Measurements from ENCODE around the gene SPINK7. TPM values are rescaled to one million over a fixed set of nuclear protein-coding genes. Genes with fewer than 3 reads are reported as not detected.
"Not testable (repeated sequence)": the region's sequence is repeated elsewhere in the genome, so short reads cannot be mapped to it uniquely, and the experiment has no call there.

Gene SPINK7
- total RNA-seq (not detected), total RNA-seq (0 reads per million in 2 donors)

GRCh38 chr5:148312153-148312552 lies at the start of gene SPINK7:
TSS of gene SPINK7 (plus strand) at chr5:148312423. CDS start at chr5:148312484, 61 bp downstream.
- H3K4me3 Mint-ChIP-seq: no peak within 1 kb of the TSS
- H3K27ac Mint-ChIP-seq: no peak within 1 kb of the TSS
- DNase-seq (no peak), ATAC-seq (no peak)
- no peaks in the 10 kb centered on the region for H3K4me1 Mint-ChIP-seq
- H3K9me3 ChIP-seq (ENCODE audit: control insufficient read depth, low read length, poor library complexity, severe bottlenecking): no peaks in the 10 kb centered on the region
- no peaks in the 10 kb centered on the region for H3K27me3 Mint-ChIP-seq
- no peaks in the 10 kb centered on the region for H3K36me3 Mint-ChIP-seq (ENCODE audit: low read depth)

GRCh38 chr5:148267962-148268361 lies 44.3 kb upstream of the SPINK7 start:
- Mint-ChIP-seq H3K27ac (no peak overlapping the region), H3K4me3 (no peak overlapping the region), H3K27me3 (no peaks in the 10 kb centered on the region), H3K36me3 (ENCODE audit: low read depth) (no peaks in the 10 kb centered on the region), H3K4me1 (no peaks in the 10 kb centered on the region)
- no peaks in the 10 kb centered on the region for H3K9me3 ChIP-seq (ENCODE audit: control insufficient read depth, low read length, poor library complexity, severe bottlenecking)
- DNase-seq: no peak
- no peak for ATAC-seq

DNA sequence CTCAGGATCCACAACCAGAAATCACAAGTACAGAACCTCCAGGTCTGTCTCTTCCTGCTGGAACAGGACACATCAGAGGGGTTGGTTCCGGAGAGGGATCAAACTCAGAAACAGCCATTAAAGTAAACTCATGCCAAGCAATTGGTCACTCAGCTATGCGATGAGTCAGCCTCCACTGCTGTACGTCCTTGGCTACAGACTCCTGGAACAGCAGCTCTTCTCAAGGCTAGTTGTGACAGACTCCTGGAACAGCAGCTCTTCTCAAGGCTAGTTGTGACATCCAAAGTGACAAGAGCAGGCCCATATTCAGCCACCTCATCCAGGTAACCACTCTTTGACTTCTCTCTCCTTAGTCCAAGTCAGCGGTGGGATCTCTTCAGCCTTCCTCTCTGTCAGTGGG lies 43.7 kb upstream of the SPINK7 start, which contains the start of gene SPINK13:
Gene SPINK13, plus strand, starts transcription at position 229 of the 400 bp plus-strand sequence. CDS start 1,279 bp downstream, outside the sequence.
- no peak for ATAC-seq
- H3K4me3 Mint-ChIP-seq: no peak within 1 kb of the TSS

GRCh38 chr5:148275129-148275528 lies 37.1 kb upstream of the SPINK7 start:
- not testable (repeated sequence) for H3K27ac Mint-ChIP-seq; H3K9me3 ChIP-seq (ENCODE audit: control insufficient read depth, low read length, poor library complexity, severe bottlenecking); ATAC-seq; H3K27me3 Mint-ChIP-seq; H3K36me3 Mint-ChIP-seq (ENCODE audit: low read depth); DNase-seq; H3K4me3 Mint-ChIP-seq; H3K4me1 Mint-ChIP-seq

More for the DNA sequence above, 43.7 kb upstream of the SPINK7 start, which contains the start of gene SPINK13:
- H3K9me3 ChIP-seq (ENCODE audit: control insufficient read depth, low read length, poor library complexity, severe bottlenecking): no peaks in the 10 kb centered on the region
- Mint-ChIP-seq H3K4me1 (no peaks in the 10 kb centered on the region), H3K36me3 (ENCODE audit: low read depth) (no peaks in the 10 kb centered on the region), H3K27ac (no peak within 1 kb of the TSS), H3K27me3 (no peaks in the 10 kb centered on the region)
- no peak for DNase-seq

DNA sequence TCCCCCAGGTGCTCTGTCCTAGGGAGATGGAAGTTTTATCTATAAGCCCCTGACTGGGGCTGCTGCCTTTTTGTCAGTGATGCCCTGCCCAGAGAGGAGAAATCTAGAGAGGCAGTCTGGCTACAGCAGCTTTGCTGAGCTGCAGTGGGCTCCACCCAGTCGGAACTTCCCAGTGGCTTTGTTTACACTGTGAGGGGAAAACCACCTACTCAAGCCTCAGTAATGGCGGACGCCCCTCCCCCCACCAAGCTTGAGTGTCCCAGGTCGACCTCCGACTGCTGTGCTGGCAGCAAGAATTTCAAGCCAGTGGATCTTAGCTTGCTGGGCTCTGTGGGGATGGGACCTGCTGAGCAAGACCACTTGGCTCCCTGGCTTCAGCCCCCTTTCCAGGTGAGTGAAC lies 31.3 kb upstream of the SPINK7 start:
- H3K27me3 Mint-ChIP-seq; H3K36me3 Mint-ChIP-seq (ENCODE audit: low read depth); DNase-seq; H3K9me3 ChIP-seq (ENCODE audit: control insufficient read depth, low read length, poor library complexity, severe bottlenecking); ATAC-seq; H3K4me1 Mint-ChIP-seq; H3K4me3 Mint-ChIP-seq: not testable (repeated sequence)
- peak overlapping the region; percentile 27 for H3K27ac Mint-ChIP-seq

DNA sequence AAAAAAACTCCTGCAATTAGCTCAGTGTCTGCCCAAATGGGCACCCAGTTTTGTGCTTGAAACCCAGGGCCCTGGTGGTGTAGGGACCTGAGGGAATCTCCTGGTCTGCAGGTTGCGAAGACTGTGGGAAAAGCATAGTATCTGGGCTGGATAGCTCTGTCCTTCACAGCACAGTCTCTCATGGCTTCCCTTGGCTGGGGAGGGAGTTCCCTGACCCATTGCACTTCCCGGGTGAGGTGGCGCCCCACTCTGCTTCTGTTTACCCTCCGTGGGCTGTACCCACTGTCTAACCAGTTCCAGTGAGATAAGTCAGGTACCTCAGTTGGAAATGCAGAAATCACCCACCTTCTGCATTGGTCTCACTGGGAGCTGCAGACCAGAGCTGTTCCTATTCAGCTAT lies 30.9 kb upstream of the SPINK7 start:
- not testable (repeated sequence) for H3K27me3 Mint-ChIP-seq; H3K4me1 Mint-ChIP-seq; H3K36me3 Mint-ChIP-seq (ENCODE audit: low read depth); DNase-seq; H3K27ac Mint-ChIP-seq; H3K9me3 ChIP-seq (ENCODE audit: control insufficient read depth, low read length, poor library complexity, severe bottlenecking); H3K4me3 Mint-ChIP-seq; ATAC-seq

- no peaks in the 10 kb centered on the region for H3K9me3 ChIP-seq (ENCODE audit: control insufficient read depth, low read length, poor library complexity, severe bottlenecking)
- no peak for DNase-seq
- Mint-ChIP-seq H3K27me3 (peaks cover 17% of the 10 kb centered on the region), H3K36me3 (ENCODE audit: low read depth) (no peaks in the 10 kb centered on the region), H3K4me3 (no peak overlapping the region), H3K4me1 (no peaks in the 10 kb centered on the region), H3K27ac (no peak overlapping the region)
- ATAC-seq: no peak
These were observed 21.7 kb upstream of the SPINK7 start for GRCh38 chr5:148290271-148291195.

DNA sequence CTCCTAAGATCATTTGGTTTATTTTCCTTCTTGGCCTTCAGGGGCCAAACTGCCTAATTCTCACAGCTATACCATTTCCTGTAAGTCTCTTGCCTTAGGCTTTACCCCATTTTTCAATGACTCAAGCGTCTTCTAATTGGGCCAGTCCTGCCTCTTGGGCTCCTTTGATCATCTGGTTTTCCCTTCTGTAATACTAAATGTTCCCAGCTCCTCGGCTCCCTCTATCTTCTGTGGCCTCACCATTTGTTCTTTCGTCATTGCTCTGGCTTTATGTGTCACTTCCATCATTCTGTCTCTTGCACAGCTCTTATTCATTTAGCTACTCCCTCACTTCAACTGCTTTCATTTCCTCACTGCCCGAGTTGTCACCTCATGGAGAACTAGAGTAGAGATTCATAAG lies 14.5 kb upstream of the SPINK7 start:
- no peaks in the 10 kb centered on the region for H3K36me3 Mint-ChIP-seq (ENCODE audit: low read depth)
- DNase-seq (no peak), ATAC-seq (no peak)
- H3K27ac Mint-ChIP-seq: no peak overlapping the region
- H3K4me3 Mint-ChIP-seq: no peak overlapping the region
- no peaks in the 10 kb centered on the region for H3K27me3 Mint-ChIP-seq
- peaks cover 9% of the 10 kb centered on the region for H3K4me1 Mint-ChIP-seq
- no peaks in the 10 kb centered on the region for H3K9me3 ChIP-seq (ENCODE audit: control insufficient read depth, low read length, poor library complexity, severe bottlenecking)

- Mint-ChIP-seq H3K27me3 (no peaks in the 10 kb centered on the region), H3K36me3 (ENCODE audit: low read depth) (no peaks in the 10 kb centered on the region), H3K4me3 (no peak overlapping the region), H3K4me1 (no peaks in the 10 kb centered on the region), H3K27ac (no peak overlapping the region)
- DNase-seq (no peak), ATAC-seq (no peak)
- no peaks in the 10 kb centered on the region for H3K9me3 ChIP-seq (ENCODE audit: control insufficient read depth, low read length, poor library complexity, severe bottlenecking)
These were observed 5.8 kb upstream of the SPINK7 start for GRCh38 chr5:148306446-148306845.

- ATAC-seq (no peak), DNase-seq (no peak)
- no peak overlapping the region for H3K27ac Mint-ChIP-seq
- H3K36me3 Mint-ChIP-seq (ENCODE audit: low read depth): no peaks in the 10 kb centered on the region
- H3K27me3 Mint-ChIP-seq: no peaks in the 10 kb centered on the region
- no peaks in the 10 kb centered on the region for H3K4me1 Mint-ChIP-seq
- H3K4me3 Mint-ChIP-seq: no peak overlapping the region
- H3K9me3 ChIP-seq (ENCODE audit: control insufficient read depth, low read length, poor library complexity, severe bottlenecking): no peaks in the 10 kb centered on the region
These were observed 3.2 kb upstream of the SPINK7 start for GRCh38 chr5:148309019-148309418.

- H3K9me3 ChIP-seq (ENCODE audit: control insufficient read depth, low read length, poor library complexity, severe bottlenecking): no peaks in the 10 kb centered on the region
- ATAC-seq: no peak
- no peak overlapping the region for H3K27ac Mint-ChIP-seq
- H3K4me3 Mint-ChIP-seq: no peak overlapping the region
- DNase-seq: no peak
- H3K36me3 Mint-ChIP-seq (ENCODE audit: low read depth): no peaks in the 10 kb centered on the region
- H3K4me1 Mint-ChIP-seq: no peaks in the 10 kb centered on the region
- H3K27me3 Mint-ChIP-seq: no peaks in the 10 kb centered on the region
These were observed 2.5 kb upstream of the SPINK7 start for GRCh38 chr5:148309746-148310145.

GRCh38 chr5:148311484-148311883 lies 739 bp upstream of the SPINK7 start:
- H3K9me3 ChIP-seq (ENCODE audit: control insufficient read depth, low read length, poor library complexity, severe bottlenecking): no peaks in the 10 kb centered on the region
- DNase-seq (no peak), ATAC-seq (no peak)
- H3K27ac Mint-ChIP-seq: no peak overlapping the region
- H3K27me3 Mint-ChIP-seq: no peaks in the 10 kb centered on the region
- no peaks in the 10 kb centered on the region for H3K36me3 Mint-ChIP-seq (ENCODE audit: low read depth)
- H3K4me1 Mint-ChIP-seq: no peaks in the 10 kb centered on the region
- H3K4me3 Mint-ChIP-seq: no peak overlapping the region

DNA sequence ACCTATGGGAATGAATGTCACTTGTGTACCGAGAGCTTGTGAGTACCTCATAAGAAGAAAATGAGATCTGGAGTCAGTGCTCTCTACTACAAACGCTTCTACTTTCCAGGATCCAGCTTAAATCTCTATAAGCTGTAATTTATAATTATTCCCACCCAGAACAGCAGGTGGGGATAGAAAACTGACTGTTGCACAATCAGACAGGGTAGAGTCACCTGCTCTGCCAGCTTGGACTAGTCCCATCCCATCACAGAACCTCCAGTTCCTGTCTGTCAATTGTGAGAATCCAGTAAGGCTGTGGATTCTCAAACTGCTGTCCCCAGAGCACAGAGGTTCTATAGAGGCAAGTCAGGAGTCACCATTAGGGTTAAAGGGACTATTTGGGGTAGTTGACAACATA lies 2.0 kb downstream of the SPINK7 start:
- no peaks in the 10 kb centered on the region for H3K4me1 Mint-ChIP-seq
- DNase-seq (no peak), ATAC-seq (no peak)
- H3K9me3 ChIP-seq (ENCODE audit: control insufficient read depth, low read length, poor library complexity, severe bottlenecking): no peaks in the 10 kb centered on the region
- H3K36me3 Mint-ChIP-seq (ENCODE audit: low read depth): no peaks in the 10 kb centered on the region
- H3K27me3 Mint-ChIP-seq: no peaks in the 10 kb centered on the region
- H3K4me3 Mint-ChIP-seq: no peak overlapping the region
- H3K27ac Mint-ChIP-seq: no peak overlapping the region

DNA sequence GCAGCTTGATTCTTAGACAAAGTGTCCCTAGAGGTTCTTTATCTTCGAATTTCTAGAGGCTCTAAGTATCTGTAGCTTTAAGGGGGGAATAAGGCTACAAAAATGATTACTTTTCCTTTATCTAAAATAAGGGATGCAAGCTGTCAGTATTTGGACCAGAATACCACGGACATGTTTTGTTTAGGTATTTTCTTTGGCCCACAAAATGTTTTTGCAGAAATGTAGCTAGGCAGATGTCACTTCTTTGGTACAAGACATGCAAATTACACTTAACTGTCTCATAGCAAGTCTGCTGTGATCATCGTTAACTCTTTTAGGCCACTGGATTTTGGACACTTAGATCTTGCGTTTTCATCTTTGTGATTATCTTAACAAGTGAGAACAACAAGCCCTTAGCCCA lies 2.5 kb downstream of the SPINK7 start:
- ATAC-seq (no peak), DNase-seq (no peak)
- no peaks in the 10 kb centered on the region for H3K9me3 ChIP-seq (ENCODE audit: control insufficient read depth, low read length, poor library complexity, severe bottlenecking)
- H3K27me3 Mint-ChIP-seq: no peaks in the 10 kb centered on the region
- H3K4me3 Mint-ChIP-seq: no peak overlapping the region
- no peak overlapping the region for H3K27ac Mint-ChIP-seq
- no peaks in the 10 kb centered on the region for H3K4me1 Mint-ChIP-seq
- H3K36me3 Mint-ChIP-seq (ENCODE audit: low read depth): no peaks in the 10 kb centered on the region
